NCI-H2029 treated with DMSO at 0.1 percent for 48 hours (cell line): ENCODE data around the gene HEXIM2.

Experiments used
- DNase-seq: peaks from one replicate; lab custom pipeline; 2025; lab: John Stamatoyannopoulos, UW

HEXIM2 gene

GRCh38 chr17:45127548-45128300 lies 34.0 kb upstream of the HEXIM2 start:
- DNase-seq = no peak

GRCh38 chr17:45128331-45128730 lies 33.3 kb upstream of the HEXIM2 start:
- no peak for DNase-seq

GRCh38 chr17:45128989-45129388 lies 32.7 kb upstream of the HEXIM2 start:
- no peak for DNase-seq

GRCh38 chr17:45129426-45129939 lies 32.2 kb upstream of the HEXIM2 start:
- no peak for DNase-seq

- no peak for DNase-seq
These were observed 31.6 kb upstream of the HEXIM2 start for GRCh38 chr17:45129940-45130680.

GRCh38 chr17:45130681-45131615 lies 30.7 kb upstream of the HEXIM2 start:
- no peak for DNase-seq

- no peak for DNase-seq
These were observed 29.9 kb upstream of the HEXIM2 start for GRCh38 chr17:45131616-45132319.

GRCh38 chr17:45132320-45132571 lies 29.4 kb upstream of the HEXIM2 start, which contains the start of gene PLCD3:
TSS of gene PLCD3 (minus strand) at chr17:45132515. CDS start at chr17:45132410, 105 bp downstream.
- DNase-seq = no peak

- no peak for DNase-seq
These were observed 28.9 kb upstream of the HEXIM2 start for GRCh38 chr17:45132572-45133463.

GRCh38 chr17:45135192-45135977 lies 26.3 kb upstream of the HEXIM2 start, which contains the start of gene ACBD4:
TSS of gene ACBD4 (plus strand) at chr17:45135687. CDS start at chr17:45136145, 458 bp downstream.
- peak; percentile 69 for DNase-seq

GRCh38 chr17:45135978-45136791 lies 25.5 kb upstream of the HEXIM2 start:
- DNase-seq = no peak

GRCh38 chr17:45136846-45137560 lies 24.7 kb upstream of the HEXIM2 start:
- DNase-seq = no peak

GRCh38 chr17:45137561-45138305 lies 23.9 kb upstream of the HEXIM2 start:
- DNase-seq = no peak

GRCh38 chr17:45138911-45139532 lies 22.7 kb upstream of the HEXIM2 start:
- no peak for DNase-seq

GRCh38 chr17:45139533-45139920 lies 22.1 kb upstream of the HEXIM2 start:
- DNase-seq = no peak

- no peak for DNase-seq
These were observed 18.5 kb upstream of the HEXIM2 start for GRCh38 chr17:45143094-45143670.

- DNase-seq = no peak
These were observed 17.9 kb upstream of the HEXIM2 start for GRCh38 chr17:45143767-45144198.
